A204.1 (cell line): ENCODE results near the gene DBN1.

Experiments used
- FAIRE-seq: peaks from 2 replicates; lab custom pipeline; 2012; peaks lifted over from hg19 to GRCh38; lab: Jason Lieb, UNC

Gene DBN1

DNA sequence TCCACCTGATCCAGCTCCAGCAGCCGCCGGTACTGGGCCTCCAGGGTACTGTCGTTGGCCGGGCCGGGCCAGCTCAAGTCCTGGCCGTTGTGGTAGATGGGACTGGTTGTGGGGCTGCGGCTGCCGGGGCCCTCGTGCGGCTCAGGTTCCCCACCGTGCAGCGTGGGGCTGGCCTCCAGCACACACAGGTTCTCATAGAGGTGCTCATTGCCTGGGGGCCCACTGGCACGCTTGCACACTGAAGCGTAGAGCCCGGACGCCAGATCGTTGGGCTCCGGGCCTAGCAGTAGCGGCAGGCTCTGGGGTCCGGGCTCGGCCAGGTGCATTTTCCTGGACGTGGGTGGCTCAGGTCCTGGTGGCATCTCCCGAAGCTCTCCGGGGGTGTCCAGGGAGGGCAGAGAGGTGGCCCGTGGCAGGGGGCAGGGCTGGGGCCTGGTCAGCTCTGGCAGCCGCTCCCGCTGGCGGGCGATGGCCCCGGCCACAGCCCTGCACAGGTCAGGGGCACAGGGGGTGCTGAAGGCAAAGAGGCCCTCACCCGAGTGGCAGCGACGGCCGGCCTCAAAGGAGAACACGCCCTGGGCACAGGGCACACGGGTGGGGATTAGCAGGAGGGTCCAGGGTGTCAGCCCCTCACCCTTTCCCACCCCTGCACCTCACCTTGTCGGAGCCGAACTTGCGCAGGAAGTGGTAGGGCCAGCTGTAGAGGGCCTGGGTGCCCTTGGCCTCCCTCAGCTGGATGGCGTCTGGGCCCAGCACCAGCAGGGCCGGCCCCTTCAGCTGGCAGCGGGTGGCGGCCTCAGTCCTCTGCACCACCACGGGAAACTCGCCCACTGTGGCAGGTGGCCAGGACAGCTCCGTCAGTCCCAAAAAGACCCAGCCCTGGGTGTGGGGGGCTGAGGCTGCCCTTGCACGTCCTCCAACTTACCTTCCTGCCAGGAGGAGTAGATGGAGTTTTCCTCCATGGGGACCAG lies 30.9 kb upstream of the DBN1 start:
- no peak for FAIRE-seq

DNA sequence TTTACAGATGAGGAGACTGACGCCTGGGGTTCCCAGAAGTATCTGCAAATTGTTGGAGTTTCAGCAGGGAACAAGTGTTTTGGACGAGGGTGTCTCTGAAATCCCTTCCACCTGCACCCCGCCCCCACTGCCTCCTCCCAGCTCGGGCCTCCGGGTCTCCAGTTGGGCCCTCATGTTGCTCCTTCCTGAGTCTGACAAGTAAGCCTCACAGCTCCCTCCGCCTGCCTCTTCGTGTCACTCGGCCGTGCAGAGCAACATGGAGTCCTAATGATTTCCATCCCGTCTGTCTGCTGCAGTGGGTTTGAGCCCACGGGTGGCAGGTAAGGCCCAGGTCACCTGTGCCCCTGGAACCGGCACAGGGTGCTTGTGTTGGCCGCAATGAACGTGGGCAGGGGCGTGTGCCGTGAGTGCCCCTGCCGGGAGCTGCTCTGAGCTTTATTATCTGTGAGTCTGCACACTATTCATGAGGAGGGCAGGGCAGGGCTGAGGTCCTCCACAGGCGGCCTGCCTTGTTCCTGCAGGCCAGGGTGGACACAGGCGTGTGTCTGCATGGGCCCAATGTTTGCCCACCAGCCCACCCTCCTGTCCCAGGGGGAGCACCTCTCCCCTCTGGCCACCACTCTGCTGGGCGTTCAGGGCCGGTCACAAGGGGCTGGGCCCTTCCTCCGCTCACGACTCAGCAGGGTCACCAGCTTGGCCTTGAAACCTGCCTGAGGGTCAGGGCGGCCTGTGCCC lies 30.1 kb upstream of the DBN1 start:
- FAIRE-seq: no peak

DNA sequence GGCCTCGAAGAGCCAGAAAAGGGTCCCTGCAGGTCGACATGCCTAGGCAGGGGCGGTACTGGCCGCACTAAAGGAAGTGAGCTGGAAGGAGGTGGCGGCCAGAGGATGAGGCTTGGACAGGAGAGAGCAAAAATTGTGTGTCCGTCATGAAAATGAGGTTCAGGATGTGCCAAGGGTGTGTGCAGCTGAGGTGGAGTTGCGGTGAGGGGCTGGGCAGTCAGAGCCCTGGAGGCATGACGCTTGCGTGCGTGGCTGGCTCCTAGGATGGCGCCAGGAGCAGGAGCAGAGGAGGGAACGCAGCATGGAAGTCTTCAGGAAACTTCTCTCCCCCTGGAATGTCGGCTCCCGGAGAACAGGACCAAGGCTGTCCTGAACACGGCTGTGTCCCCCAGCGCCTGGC lies 29.5 kb upstream of the DBN1 start:
- no peak for FAIRE-seq

DNA sequence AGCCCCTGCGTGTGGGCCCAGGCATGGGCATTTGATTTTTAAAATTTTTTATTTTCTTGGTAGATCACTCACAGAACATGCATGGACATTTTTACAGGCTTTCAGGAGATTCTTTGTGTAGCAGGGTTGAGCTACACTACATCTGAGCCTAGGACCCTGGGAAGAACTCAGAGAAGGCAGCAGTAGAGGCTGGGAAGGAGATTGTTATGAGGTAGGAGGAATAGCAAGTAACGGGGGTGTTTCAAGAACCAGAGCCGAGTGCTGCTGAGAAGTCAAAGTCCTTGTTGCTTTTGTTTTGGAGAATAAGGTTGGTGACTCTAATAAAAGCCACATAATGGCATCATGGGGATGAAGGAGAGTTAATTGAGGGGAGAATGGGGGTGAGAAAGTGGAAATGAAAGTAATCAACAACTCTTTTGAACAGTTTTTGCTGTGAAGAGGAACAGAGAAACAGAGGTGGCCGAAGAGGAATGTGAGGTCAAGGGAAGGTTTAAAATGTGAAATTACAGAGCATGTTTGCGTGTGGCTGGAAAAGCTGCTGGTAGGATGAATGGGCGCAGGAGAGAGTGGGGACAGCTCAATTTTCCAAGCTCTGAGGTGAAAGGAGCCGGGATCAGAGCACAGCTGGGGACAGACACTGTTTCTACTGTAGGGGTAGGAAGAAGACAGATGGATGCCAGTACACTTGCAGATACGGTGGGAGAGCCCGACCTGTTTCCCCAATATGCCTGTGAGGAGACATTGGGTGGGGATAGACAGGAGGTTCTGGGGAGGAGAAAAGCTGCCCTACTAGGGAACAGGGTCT lies 28.6 kb upstream of the DBN1 start:
- no peak for FAIRE-seq

DNA sequence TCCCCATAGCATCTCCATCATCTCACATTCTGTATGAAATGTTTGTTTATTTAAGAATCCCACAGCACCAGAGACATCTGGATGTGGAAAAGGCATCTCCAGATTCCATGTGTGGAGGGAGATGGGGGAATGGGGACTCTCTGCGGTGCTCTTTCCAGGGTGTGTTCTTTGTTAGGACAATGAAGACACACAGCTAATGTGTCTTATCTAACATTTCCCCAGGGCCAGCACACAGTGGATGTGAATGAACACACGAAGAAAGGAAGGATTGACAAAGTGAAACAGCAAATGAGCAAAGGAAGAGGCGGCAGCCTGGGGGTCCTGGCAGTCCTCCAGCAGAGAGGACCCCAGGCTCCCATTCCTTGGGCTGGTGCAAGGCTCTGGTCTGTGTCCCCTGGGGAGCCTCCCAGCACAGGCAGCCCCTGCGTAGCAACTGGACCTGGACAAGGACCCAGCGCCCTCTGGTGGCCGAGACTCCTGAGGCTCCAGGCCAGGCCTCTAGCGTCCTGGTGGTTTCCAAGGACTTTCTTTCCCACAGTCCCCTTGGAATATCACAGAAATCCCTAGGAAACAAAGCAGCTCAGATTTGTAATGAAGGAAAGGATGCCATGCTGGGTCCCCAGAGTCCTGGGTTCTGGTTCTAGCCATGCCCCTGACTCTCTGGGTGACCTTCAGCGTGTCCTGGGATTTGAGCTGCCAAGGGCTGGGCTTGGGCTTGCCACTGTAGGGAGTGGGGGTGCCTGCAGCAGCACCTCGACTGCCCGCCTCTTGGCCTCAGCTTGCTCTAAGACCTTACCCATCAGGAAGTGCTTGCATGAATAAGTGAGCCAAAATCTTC lies 27.5 kb upstream of the DBN1 start:
- no peak for FAIRE-seq

DNA sequence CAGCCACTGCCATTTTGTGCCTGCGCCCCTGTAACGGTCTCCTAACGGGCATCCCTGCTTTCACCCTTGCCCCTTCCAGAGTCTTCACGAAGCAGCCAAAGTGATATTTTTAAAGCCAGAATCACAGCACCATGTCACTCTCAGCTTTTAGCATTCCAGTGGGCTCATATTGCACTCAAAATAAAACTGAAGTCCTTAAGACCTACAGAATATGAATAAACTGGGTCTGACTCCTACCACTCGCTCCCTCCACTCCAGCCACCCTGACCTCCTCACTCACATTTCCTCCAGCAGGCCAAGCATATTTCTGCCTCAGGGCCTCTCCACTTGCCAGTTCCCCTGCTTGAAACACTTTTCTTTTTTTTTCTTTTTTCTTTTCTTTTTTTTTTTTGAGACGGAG lies 26.4 kb upstream of the DBN1 start:
- FAIRE-seq: no peak

DNA sequence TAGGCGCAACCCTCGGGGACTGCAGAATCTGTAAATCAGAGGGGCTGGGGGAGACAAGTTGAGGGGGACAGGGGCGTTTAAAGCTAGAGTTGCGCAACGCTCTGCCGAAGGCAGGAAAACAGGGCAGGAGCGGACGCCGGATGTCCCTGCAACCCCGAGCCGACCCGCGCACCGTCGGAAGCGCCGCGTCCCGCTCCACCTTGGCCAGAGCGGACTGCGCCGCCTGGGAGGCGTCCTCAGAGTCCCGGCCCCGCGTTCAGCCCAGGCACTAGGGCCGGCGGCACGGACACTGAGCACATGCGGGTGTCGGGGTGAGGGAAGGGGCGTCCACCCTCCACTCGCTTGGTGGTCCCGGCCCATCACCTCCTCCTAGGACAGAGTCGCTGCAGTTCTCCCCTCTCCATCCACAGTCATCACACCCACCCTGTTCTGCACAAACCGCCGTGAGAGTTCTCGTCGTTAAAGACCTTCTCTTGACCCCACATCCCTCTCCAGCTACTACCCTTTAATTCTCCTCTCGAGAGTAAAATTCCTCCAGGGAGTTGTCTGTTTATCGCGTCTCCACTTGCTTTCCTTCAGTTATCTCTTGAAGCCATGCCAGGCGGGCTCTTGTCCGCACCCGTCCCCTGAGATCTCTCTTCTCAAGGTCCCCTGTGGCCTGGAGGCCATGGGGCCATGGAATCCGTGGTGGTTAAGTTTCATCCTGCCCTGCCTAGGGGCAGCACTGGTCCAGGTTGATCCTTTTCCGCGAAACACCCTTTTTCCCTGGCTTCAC lies 24.8 kb upstream of the DBN1 start:
- FAIRE-seq: no peak

DNA sequence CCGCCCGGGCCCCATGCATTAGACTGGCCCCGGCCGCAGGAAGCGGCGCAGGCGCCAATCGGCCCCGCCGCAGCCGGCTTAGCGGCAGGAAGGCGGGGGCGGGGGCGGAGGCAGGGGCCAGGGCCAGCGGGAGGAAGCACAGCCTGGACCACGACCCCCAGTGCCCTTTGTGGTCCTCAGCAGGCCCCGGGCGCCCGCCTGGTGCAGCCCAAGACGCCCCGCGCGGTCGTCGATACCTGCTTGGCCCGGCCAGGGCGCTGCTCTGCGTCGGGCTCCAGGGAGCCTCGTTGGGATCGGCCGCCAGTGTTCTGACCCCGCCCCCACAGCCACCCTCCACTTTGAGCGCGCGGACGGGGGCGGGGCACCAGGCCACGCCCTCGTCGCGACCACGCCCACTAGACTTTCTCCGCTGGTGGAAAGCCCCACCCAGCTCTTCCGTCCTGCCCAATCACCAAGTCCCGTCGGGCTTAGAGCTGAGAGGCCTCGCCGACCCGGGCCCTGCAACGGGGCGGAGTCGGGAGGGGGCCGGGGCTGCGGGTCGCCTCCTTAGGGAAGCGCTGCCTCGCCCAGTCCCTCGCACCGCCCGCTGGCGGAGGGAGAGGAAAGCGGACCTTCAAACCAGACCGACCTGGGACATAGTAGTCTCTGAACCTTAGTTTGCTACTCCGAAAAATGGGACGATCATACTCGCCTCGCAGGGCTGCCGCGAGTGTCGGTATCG lies 24.0 kb upstream of the DBN1 start, which contains the start of gene PDLIM7:
PDLIM7 (minus strand) TSS at position 313 of the 721 bp plus-strand sequence. CDS start 1,092 bp downstream, outside the sequence.
- FAIRE-seq: peak; percentile 71

DNA sequence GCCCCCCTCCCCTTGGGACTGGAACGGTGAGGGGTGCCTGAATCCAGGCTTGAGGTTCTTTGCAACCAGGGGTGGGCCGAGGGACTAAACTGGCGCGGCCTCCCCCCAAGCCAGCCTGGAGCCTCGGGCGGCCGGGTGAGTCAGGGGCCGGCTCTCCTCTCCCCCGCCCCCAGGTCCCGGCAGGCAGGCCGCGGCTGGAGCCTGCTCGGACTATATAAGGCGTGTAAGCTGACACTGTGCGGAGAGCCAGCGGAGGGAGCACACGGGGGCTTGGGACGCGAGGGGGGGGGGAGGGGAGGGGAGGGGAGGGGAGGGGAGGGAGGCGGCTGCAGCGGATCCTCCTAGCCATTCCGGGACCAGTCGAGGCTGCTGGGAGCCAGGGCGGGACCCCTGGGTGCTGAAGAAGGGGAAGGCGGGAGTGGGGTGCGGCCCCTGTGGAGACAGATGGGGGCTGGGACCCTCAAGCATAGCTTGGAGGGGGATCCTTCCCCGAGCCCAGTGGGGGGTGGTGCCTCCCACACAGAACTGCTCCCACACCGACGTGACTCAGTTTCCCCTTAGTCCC lies 23.4 kb upstream of the DBN1 start:
- no peak for FAIRE-seq

DNA sequence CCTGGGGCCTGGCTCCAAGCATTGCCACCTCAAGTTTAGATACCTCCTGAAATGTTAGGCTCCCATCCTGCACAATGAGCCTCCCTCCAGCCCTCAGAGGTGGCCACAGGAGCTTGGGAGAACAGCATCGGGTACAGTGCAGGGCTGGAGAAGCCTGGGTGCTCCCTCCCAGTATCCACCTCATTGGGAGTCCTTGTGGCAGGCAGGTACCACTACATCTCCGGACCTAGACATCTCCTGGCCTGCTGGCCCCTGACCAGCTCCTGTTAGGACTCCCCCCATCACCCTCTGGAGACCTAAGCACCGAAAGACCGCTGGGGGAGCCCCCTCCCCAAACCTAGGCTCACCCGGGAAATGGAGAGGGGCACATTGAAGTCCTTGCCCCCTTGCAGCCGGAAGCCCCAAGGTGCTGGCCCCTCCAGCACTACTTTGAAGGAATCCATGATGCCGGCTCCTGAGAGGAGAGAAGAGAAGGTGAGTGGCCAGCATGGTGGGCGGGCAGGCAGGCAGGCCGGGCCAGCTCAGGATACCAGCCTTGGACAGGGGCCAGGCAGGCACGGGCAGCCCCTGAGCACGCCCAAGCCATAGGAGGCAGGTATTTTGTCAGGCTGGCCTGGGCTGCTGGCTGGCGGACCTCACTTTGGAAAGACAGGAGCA lies 22.8 kb upstream of the DBN1 start:
- FAIRE-seq: no peak

DNA sequence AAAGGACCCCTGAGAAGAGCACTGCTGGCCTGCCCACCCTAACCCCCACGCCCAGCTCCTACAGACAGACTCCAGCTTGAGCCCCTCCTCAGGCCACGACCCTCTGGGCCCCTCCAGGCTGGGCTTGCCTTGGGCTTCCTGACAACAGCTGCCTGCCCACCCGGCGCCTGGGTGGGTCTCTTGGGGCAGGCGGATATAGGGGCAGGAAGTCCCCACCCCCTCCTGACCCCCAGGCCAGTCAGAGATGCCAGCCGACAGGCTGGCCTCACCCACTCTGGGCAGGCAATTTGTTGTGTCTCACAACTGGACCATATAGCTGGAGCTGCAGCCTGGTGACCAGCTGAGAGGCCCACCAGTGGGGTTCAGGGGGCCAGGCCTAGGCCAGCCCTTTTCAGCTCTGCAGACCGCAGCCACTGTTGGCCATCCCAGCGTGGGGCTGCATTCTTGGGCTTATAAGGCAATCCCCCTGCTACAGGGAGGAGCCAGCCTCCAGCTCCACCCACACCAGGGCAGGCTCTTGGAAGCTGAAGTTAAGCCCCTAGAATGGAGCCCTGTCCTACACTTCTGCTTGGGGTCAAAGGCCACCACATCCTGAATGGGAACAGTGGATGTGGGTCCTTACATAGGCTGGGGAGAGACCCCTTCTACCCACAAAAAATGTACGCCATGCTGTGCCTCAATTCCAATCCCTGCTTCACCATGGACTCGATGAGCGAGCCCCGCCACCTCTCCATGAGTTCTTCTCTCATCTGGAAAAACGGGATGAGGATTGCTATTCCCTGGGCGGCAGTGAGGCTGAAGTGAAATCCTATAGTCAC lies 22.0 kb upstream of the DBN1 start:
- FAIRE-seq: no peak

DNA sequence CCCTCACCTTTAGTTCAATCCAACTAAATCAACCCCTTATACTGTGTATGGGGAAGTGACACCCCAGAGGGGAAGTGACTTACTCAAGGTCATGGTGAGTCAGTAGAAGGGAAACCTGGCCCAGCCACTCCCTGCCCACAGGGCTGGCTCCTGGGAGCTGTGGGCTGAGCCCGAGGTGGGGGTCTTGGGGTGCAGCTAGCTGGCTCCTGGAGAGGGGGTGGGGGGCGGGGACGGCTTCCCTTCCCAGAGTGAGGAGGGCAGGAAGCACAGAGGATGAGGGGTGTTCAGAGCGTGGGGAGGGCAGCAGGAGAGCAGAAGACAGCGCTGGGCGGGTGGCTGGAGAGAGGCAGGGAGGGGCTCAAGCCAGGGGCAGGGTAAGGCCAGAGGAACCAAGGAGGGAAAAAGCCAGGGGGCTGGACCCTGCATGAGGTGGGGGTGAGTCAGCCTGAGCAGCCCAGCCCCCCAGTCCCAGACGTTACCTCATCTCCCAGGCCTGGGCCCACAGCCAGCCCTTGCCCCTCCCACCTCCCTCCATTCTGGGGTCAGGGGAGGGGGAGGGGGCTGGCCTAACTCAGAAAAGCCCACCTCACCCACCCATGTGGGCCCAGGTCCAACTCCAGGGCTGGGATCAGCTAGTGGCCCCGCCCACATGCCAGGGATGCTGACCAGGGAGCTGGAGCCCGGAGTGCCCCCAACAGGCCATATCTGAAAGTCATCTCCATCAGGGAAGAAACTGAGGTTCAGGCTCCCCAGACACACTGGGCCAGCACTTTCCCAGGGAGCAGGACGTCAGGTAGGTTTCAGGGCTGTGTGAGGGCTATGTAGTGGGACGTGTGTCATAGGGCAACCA lies 21.1 kb upstream of the DBN1 start:
- no peak for FAIRE-seq

DNA sequence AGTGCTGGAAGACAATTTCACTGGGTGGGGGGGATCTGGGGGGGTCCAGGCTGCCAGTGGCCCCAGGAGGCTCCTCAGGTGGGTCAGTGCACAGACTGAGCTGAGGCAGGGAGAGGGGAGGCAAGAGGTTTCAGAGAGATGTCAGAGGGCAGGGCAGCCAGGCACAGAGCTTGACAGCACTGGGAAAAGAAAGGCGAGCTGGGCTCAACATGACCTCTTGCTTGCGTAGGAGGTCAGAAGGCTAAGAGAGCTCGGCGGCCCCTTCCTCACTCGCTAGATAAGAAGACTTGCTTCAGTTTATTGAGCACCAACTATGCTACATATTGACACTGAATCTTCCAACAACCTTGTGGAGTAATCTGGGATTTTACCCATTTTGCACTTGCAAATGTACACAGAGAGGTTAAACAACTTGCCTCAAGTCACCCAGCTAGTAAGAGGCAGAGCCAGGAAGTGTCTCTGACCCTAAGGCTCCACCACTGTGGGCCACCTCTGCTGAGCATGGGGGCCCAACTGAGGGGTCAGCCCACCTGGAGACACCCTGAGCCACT lies 20.4 kb upstream of the DBN1 start:
- no peak for FAIRE-seq

DNA sequence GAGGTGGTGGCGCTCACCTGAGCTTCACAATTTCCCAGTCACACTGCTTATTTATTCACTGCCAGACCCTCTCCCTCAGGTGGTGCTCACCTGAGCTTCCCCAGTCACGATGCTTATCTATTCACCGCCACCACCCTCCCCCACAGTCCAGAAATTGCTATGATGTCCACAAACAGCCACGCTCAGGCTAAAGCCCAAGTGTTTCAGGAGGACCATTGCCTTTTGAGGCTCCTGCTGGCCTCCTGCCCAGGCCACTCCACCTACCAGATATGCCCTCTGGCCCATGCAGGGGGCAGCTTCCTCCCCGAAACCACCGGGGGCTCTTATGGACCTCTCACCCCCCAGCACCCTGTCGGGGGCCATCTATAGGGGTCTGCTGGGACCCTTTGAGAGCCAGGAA lies 19.4 kb upstream of the DBN1 start:
- FAIRE-seq: no peak

DNA sequence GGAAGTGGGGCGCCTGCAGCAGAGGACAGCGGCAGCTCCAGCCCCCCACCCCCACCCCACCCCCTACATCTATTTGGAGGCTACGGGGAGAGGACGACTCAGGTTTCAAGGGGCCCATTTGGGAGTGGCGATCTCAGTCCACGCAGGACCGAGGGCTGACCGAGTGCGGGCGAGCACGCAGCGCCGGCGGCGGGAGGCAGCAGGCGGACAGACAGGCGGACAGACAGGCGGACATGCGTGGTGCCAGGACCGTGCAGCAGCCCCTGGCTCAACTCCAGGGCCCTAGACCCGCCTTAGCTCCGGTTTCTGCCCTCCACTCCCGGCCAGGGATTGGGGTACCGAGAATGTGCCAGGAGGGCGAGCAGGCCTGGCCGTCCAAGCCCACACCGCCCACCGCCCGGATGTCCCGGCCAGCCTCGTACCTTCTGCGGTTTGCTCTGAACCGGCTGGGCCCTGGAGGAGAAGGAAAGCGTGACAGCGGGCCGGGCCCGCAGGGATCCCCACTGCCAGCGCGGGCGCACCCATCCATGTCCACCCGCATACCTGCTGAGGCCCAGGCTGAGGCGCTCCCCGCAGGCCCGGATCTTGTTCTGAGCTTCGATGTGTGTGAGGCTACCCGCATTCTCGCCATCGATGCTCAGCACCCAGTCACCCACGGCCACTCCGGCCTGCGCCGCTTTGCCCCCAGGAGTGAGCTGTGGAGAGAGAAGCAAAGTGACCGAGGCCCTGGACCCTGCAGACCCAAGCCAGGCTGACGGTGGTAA lies 18.7 kb upstream of the DBN1 start:
- FAIRE-seq: no peak

DNA sequence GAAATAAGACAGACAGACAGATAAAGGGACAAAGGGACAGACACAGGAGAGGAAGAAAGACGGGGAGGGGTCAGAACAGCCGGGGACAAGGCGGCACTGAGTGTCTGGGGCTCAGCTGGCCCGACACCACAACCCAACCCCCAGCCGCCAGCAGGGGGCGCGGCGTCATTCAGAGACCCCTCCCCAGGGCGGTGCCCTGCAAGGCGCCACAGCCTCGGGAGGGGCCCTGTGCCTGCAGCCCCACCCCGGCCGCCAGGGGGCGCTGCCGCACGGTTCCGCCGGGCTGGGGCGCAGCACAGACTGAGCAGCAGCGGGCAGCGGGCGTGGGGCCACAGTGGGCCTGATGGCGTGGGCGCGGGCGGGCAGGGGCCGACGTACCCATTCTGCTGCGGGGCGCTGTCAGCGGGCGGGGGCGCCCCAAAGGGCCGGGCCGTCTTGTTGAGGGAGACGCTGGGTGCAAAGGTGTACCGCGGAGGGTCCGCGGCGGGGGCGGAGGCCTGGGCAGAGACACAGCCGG lies 18.1 kb upstream of the DBN1 start:
- no peak for FAIRE-seq
